Gastroesophageal sphincter (tissue), 3 donors: Measurements from ENCODE around the gene NXNL2.

Source experiments
- CTCF ChIP-seq, 4 experiments: fragments of 200-600 bp in 2 of 4; fragments of 450-650 bp in 2 of 4; sonication (generic) in 1 of 4; IDR thresholded peaks; one replicate each; pipeline ENCODE4 v1.5.1; 2017 to 2019; ENCODE audit warnings: antibody characterized with exemption in 4 of 4, mild to moderate bottlenecking in 2 of 4, moderate library complexity in 2 of 4
- POLR2A ChIP-seq, 2 donors: fragments of 450-650 bp; IDR thresholded peaks; one replicate each; pipeline ENCODE4 v1.6.1; 2017; ENCODE audit warnings: antibody characterized with exemption in 2 of 2, mild to moderate bottlenecking in 2 of 2, moderate library complexity in 1 of 2
- POLR2AphosphoS5 ChIP-seq: sonication (generic); formaldehyde crosslinking; IDR thresholded peaks from one replicate; pipeline ENCODE4 v1.6.1; 2017; ENCODE audit warnings: antibody characterized with exemption

GRCh38 chr9:88587182-88587581 lies 52.2 kb downstream of the NXNL2 start:
- no peak for TF ChIP-seq POLR2A (IDR thresholded peaks at IDR 0.05)
- no peak for TF ChIP-seq CTCF (IDR thresholded peaks at IDR 0.05)
- TF ChIP-seq POLR2AphosphoS5, result no peak
